Mucosa of descending colon (tissue), 3 donors: ENCODE results near the gene HCN1. TPM values are rescaled to one million over a fixed set of nuclear protein-coding genes. Genes with fewer than 3 reads are reported as not detected.
"Not testable (repeated sequence)": the region's sequence is repeated elsewhere in the genome, so short reads cannot be mapped to it uniquely, and the experiment has no call there.

Experiments
- ATAC-seq: fragments of 200-7000 bp; cut with Tn5 transposase; one replicate; pipeline ENCODE4 v1.9.1; 2020; ENCODE audit warnings: mild to moderate bottlenecking, moderate library complexity
- DNase-seq, 3 donors: peaks; one replicate each; pipeline ENCODE4 v3.0.0-alpha.2; 2020
- H3K36me3 ChIP-seq: fragments of 200-600 bp; one replicate; pipeline ENCODE4 v1.8.0; 2021; ENCODE audit warnings: low read depth, mild to moderate bottlenecking
- H3K4me1 ChIP-seq: fragments of 200-600 bp; one replicate; pipeline ENCODE4 v1.8.0; 2021; ENCODE audit warnings: low read depth, mild to moderate bottlenecking
- H3K4me3 ChIP-seq: fragments of 200-600 bp; one replicate; pipeline ENCODE4 v1.8.0; 2021; ENCODE audit warnings: mild to moderate bottlenecking
- H3K9me3 ChIP-seq: fragments of 200-600 bp; one replicate; pipeline ENCODE4 v1.8.0; 2021; ENCODE audit warnings: mild to moderate bottlenecking
- CTCF ChIP-seq: fragments of 200-600 bp; IDR thresholded peaks from one replicate; pipeline ENCODE4 v1.8.0; 2022; ENCODE audit warnings: antibody characterized with exemption, mild to moderate bottlenecking
- intact Hi-C, 2 donors: fragments of 100-400 bp; cut with DNase I in 1 of 2; cut with micrococcal nuclease in 1 of 2; formaldehyde crosslinking; loops; one replicate each; pipeline versions ENCODE4 v1.11.0 to v1.11.1; 2022; cut with DNase I, micrococcal nuclease
- total RNA-seq, 3 donors: library from RNA; stranded (reverse); fragmentation: NEBNext Ultra II Directional in 2 of 3; extraction: Animal tissue kit (Norgen Biotek cat#: 25700) in 2 of 3; gene quantifications; one replicate each; pipeline versions ENCODE4 v1.2.1 to v1.2.4, GENCODE V29; 2021 to 2023
- donor health status: DM: no; HTN: no; CAD: no; lungs with moderate emphysema.
- donor health status: DM: no; HTN: no; CAD: no.
- donor health status: DM: no; HTN: yes; CAD: no.

HCN1 gene
- total RNA-seq, 3 donors from 2014 or later: 0.05 to 0.35 TPM; not detected in 1

DNA sequence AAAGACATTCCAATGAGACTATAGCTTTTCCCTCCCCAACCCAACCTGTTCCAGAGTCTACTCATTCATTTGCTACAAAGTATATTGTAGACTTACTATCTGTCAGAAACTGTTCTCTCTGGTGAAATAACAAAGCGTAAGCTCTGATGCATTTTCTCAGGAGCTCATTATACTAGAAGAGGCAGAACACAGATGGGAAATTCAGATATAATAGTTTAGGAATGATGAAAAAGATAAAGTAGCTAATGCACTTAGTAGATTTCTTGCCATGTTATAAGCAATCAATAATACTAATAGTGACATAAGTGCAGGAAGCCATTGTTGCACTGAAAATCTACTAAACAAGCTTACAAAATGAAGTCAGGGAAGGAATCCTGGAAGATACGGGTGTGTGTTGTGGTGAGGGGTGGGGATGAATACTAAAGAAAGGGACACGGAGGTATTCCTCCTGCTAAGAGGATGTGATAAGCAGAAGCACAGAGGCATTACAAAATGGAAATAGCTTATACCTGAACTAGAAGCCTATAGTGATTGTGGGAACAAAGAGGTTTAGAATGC, 78.2 kb downstream of the HCN1 start:
- intact Hi-C loops: no loop called here

GRCh38 chr5:45609661-45610060, 86.5 kb downstream of the HCN1 start:
- Histone ChIP-seq H3K4me1 (no peaks in the 10 kb centered on the region), H3K4me3 (no peak overlapping the region), H3K36me3 (no peaks in the 10 kb centered on the region), H3K9me3 (no peaks in the 10 kb centered on the region)
- intact Hi-C loops: no loop called here
- no peak for TF ChIP-seq CTCF
- DNase-seq (no peak), ATAC-seq (no peak)

More for the DNA sequence above, 78.2 kb downstream of the HCN1 start:
- Histone ChIP-seq H3K4me3 (no peak overlapping the region), H3K4me1 (no peaks in the 10 kb centered on the region), H3K36me3 (no peaks in the 10 kb centered on the region), H3K9me3 (no peaks in the 10 kb centered on the region)
- ATAC-seq (no peak), DNase-seq (no peak)
- no peak for TF ChIP-seq CTCF

DNA sequence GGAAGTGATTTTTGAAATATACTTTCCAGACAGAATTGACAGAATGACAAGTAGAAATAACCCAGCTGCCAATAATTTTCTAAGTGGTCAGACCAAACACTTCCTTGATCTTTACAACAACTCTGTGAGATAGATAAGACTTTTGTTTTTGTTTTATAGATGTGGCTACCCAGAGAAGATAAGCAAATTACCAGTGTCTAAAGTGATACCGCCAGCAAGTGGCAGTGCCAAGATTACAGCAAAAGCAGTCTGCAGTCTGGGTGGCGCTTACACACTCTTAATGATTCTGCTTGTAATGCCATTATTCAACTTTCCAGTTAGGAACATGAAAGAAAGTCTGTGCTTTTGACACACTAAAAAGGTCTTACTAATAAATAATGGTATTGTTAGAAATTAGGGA, 92.1 kb downstream of the HCN1 start:
- intact Hi-C loops: no loop called here
- H3K4me1 ChIP-seq: no peaks in the 10 kb centered on the region
- ATAC-seq (peak; percentile 81), DNase-seq (peak in 1 of 3 donors; percentile 36)
- H3K9me3 ChIP-seq: no peaks in the 10 kb centered on the region
- TF ChIP-seq CTCF: no peak
- no peak overlapping the region for H3K4me3 ChIP-seq
- no peaks in the 10 kb centered on the region for H3K36me3 ChIP-seq

GRCh38 chr5:45601424-45601823, 94.8 kb downstream of the HCN1 start:
- no peaks in the 10 kb centered on the region for H3K36me3 ChIP-seq
- no peaks in the 10 kb centered on the region for H3K9me3 ChIP-seq
- TF ChIP-seq CTCF: no peak
- no peak for ATAC-seq
- H3K4me1 ChIP-seq: no peaks in the 10 kb centered on the region
- intact Hi-C loops: no loop called here
- no peak for DNase-seq
- no peak overlapping the region for H3K4me3 ChIP-seq

DNA sequence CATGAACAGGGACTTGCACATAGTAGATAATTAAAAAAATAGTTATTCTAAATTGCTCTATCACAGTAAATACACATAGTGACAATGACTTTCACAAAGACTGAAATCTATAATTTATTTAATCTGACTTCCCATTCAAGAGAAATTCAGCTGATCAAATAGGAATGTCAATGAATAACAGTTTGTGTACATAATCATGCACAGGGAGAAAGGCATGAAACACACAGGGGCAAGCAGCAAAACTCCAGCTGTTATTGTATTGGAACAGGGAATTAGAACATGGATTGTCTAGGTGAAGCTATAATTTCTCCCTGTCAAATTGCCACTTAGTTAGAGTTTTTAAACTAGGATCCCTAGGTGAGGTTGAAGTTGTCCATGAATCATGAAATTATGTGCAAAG, 99.9 kb downstream of the HCN1 start:
- intact Hi-C loops: no loop called here
- no peak for ATAC-seq
- DNase-seq: no peak
- H3K9me3 ChIP-seq: no peaks in the 10 kb centered on the region
- H3K36me3 ChIP-seq: no peaks in the 10 kb centered on the region
- peaks cover 3% of the 10 kb centered on the region for H3K4me1 ChIP-seq
- H3K4me3 ChIP-seq: no peak overlapping the region
- TF ChIP-seq CTCF: no peak

- ATAC-seq, H3K4me3 ChIP-seq, H3K9me3 ChIP-seq, intact Hi-C loops, H3K4me1 ChIP-seq, H3K36me3 ChIP-seq: not testable (repeated sequence)
- DNase-seq: peak in 1 of 3 donors; percentile 37
These were observed 110.2 kb downstream of the HCN1 start for GRCh38 chr5:45586001-45586400.
